ENCODE data around the gene MPPE1. TPM values are rescaled to one million over a fixed set of nuclear protein-coding genes. Genes with fewer than 3 reads are reported as not detected.

MPPE1 gene
- total RNA-seq, 2 donors from 2014 or later: 22.3 to 40.5 TPM

DNA sequence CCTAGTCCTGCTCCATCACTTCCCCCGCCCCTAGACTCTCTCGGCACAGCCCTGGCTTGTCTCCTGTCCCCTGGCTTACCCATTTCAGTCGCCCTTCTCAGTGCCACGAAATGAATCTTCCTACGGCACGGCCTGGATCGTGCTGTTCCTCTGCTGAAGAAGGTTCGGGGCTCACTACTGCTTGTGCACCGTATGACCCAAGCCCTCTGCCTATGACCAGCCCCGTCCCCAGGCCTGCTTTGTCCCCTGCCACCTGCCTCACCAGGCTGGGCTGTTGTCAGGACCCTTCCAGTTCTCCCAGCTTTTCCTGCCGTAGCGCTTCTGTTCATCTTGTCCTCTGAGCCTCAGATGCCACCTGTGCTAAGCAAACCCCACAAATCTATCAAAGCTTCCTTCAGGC is 43.0 kb downstream of the MPPE1 start:
- Histone ChIP-seq H3K4me1 (ENCODE audit: control insufficient read depth in 1 of 2, low read depth in 2 of 2) (no peaks in the 10 kb centered on the region), H3K27me3 (replicated peaks; ENCODE audit: insufficient read depth) (no peaks in the 10 kb centered on the region), H3K9me3 (no peaks in the 10 kb centered on the region), H3K27ac (no peak overlapping the region), H3K4me3 (no peak overlapping the region), H3K36me3 (no peaks in the 10 kb centered on the region)
- ATAC-seq (ENCODE audit: insufficient number of reproducible peaks, low FRiP score, low read depth) (no peak), DNase-seq (ENCODE audit: low spot score) (no peak)
- TF ChIP-seq, protein P1, sequence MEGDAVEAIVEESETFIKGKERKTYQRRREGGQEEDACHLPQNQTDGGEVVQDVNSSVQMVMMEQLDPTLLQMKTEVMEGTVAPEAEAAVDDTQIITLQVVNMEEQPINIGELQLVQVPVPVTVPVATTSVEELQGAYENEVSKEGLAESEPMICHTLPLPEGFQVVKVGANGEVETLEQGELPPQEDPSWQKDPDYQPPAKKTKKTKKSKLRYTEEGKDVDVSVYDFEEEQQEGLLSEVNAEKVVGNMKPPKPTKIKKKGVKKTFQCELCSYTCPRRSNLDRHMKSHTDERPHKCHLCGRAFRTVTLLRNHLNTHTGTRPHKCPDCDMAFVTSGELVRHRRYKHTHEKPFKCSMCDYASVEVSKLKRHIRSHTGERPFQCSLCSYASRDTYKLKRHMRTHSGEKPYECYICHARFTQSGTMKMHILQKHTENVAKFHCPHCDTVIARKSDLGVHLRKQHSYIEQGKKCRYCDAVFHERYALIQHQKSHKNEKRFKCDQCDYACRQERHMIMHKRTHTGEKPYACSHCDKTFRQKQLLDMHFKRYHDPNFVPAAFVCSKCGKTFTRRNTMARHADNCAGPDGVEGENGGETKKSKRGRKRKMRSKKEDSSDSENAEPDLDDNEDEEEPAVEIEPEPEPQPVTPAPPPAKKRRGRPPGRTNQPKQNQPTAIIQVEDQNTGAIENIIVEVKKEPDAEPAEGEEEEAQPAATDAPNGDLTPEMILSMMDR (IDR thresholded peaks at IDR 0.05): no peak

GRCh38 chr18:11864471-11864870 is 43.6 kb downstream of the MPPE1 start:
- Histone ChIP-seq H3K4me1 (ENCODE audit: control insufficient read depth in 1 of 2, low read depth in 2 of 2) (no peaks in the 10 kb centered on the region), H3K4me3 (no peak overlapping the region), H3K36me3 (no peaks in the 10 kb centered on the region), H3K27ac (no peak overlapping the region), H3K9me3 (no peaks in the 10 kb centered on the region), H3K27me3 (replicated peaks; ENCODE audit: insufficient read depth) (no peaks in the 10 kb centered on the region)
- DNase-seq (ENCODE audit: low spot score) (no peak), ATAC-seq (ENCODE audit: insufficient number of reproducible peaks, low FRiP score, low read depth) (no peak)
- TF ChIP-seq, protein P1 (IDR thresholded peaks at IDR 0.05): no peak

DNA sequence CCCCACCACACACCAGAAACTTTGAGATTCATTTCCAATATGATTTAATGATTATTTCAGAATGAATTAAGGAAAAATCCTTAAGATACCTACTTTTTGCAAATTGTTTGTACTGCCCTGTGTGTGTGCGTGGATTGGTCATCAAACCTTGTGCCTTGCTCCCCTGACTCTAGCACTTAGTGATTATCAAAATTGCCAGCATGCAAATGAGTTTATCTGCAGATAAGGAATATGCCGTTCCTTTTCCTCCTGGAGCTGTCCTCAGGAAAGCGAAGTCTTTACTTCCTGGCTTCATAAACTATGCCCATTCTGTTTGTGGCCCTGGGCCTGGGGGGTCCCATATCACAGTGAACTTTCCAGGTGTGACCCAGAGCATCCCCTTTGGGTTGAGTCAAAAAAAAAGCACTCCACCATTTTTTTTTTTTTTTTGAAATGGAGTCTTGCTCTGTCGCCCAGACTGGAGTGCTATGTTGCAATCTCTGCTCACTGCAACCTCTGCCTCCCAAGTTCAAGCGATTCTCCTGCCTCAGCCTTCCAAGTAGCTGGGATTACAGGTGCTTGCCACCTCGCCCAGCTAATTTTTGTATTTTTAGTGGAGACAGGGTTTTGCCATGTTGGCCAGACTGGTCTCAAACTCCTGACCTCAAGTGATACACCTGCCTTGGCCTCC is 45.5 kb downstream of the MPPE1 start:
- TF ChIP-seq, protein P1 (IDR thresholded peaks at IDR 0.05): no peak
- Histone ChIP-seq H3K9me3 (no peaks in the 10 kb centered on the region), H3K27ac (no peak overlapping the region), H3K36me3 (no peaks in the 10 kb centered on the region), H3K4me1 (ENCODE audit: control insufficient read depth in 1 of 2, low read depth in 2 of 2) (peaks cover 0 to 7% of the 10 kb centered on the region in 2 donors), H3K4me3 (no peak overlapping the region), H3K27me3 (replicated peaks; ENCODE audit: insufficient read depth) (no peaks in the 10 kb centered on the region)
- no peak for ATAC-seq (ENCODE audit: insufficient number of reproducible peaks, low FRiP score, low read depth)
- DNase-seq (ENCODE audit: low spot score): no peak

GRCh38 chr18:11861583-11862288 is 46.4 kb downstream of the MPPE1 start:
- peaks cover 3 to 15% of the 10 kb centered on the region in 2 donors for H3K4me1 ChIP-seq (ENCODE audit: control insufficient read depth in 1 of 2, low read depth in 2 of 2)
- no peak overlapping the region for H3K27ac ChIP-seq
- ATAC-seq (ENCODE audit: insufficient number of reproducible peaks, low FRiP score, low read depth): no peak
- DNase-seq (ENCODE audit: low spot score): no peak
- TF ChIP-seq, protein P1 (IDR thresholded peaks at IDR 0.05): no peak
- no peaks in the 10 kb centered on the region for H3K36me3 ChIP-seq
- no peak overlapping the region for H3K4me3 ChIP-seq
- H3K9me3 ChIP-seq: no peaks in the 10 kb centered on the region
- no peaks in the 10 kb centered on the region for H3K27me3 ChIP-seq (replicated peaks; ENCODE audit: insufficient read depth)

DNA sequence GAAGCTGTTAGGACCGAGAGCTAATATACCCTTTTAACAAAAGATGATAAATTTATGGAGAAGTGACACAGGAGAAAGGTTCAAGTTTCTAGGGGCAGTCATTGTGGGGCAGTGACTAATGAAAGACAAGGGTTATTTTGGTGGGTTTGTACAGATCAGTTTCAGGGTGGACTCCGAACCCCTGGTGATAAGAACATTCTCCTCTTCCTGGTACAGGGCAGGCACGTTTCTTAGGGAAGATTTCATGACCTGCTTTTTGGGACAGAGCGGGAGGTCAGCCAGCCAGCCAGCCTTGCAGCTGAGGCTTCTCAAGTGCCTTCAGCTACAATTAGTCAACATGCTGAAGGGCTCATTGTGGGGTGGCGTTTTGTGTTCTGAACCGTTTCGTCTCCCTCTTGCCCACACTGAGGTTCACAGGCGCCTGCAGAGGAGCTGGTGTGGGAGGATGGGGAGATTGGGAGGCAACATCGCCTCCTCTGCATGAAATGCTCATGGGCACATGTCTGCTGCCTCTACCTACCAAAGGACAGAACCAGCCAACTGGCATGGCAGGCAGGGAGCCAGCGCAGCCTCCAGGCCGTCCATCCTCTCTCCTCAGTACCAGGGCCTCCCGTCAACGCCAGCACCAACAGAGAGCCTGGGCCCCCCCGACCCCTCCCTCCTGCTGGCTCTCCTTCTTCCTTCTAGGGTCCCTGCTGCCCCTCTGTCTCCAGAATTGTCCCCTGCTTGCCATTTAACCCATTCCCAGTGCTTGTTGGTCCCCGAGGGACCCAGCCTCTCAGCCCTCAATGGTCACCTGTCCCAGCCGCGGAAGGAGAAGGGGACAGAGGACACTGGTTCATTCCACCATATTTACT is 47.3 kb downstream of the MPPE1 start:
- DNase-seq (ENCODE audit: low spot score) (no peak), ATAC-seq (ENCODE audit: insufficient number of reproducible peaks, low FRiP score, low read depth) (no peak)
- Histone ChIP-seq H3K27ac (no peak overlapping the region), H3K4me3 (no peak overlapping the region), H3K36me3 (no peaks in the 10 kb centered on the region), H3K9me3 (no peaks in the 10 kb centered on the region), H3K27me3 (replicated peaks; ENCODE audit: insufficient read depth) (no peaks in the 10 kb centered on the region), H3K4me1 (ENCODE audit: control insufficient read depth in 1 of 2, low read depth in 2 of 2) (peaks cover 5 to 22% of the 10 kb centered on the region in 2 donors)
- TF ChIP-seq, protein P1 (IDR thresholded peaks at IDR 0.05): no peak
